Measurements from ENCODE around the gene SGPP1.
"Not testable (repeated sequence)": the region's sequence is repeated elsewhere in the genome, so short reads cannot be mapped to it uniquely, and the experiment has no call there.

Gene SGPP1

DNA sequence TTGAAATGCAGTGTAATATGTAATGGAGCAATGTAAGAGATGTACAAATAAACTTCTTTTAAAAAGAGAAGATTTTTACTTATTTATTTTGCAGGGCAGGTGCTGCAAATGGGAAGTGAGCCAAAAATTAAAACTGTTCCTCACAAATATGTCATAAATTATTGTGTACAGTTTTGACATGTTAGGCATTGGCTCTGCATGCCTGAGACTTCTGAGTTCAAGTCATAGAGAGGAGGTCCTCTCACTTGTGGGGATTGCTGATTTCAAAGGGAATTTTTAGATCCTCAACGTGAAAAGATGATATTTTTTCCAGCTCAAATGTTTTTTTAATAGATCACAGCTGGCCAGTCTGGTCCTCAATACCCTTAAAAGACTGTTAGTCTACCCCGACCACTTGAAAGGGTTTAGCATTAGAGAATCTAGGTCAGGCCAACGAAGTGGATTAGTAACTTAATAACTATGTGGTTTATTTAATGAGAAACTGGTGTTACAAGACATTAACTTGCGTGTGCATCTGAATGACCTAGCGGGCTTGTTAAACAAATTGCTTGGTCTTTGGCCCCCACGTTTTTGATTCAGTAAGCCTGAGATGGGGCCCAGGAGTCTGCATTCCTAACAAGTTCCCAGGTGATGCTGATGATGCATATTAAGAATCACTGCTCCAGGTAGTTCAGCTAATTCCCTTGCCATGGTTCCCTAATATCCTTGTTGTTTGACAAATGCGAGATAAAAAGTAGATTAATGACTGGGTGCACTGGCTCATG is 55.3 kb downstream of the SGPP1 start:
- DNase-seq: no peak

- no peak for DNase-seq
Observed at GRCh38 chr14:63671987-63672386, 55.9 kb downstream of the SGPP1 start.

DNA sequence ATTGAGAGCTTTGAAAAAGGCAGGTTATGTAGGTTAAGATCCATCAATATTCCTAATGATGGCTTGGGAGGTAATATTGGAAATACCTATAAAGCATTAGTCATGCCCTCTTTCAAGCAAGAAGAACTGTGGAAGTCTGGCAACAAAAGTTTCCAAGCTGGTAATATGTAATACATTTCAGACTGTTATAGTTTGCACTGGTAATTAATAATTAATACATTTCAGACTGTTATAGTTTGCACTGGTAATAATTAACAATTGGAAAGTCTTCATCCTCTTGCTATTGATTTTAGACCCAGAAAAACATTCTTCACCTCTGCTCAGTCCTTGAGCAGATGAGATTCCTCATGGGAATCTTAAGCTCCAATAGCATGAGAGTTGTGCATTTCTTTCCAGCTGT is 57.2 kb downstream of the SGPP1 start:
- no peak for DNase-seq

DNA sequence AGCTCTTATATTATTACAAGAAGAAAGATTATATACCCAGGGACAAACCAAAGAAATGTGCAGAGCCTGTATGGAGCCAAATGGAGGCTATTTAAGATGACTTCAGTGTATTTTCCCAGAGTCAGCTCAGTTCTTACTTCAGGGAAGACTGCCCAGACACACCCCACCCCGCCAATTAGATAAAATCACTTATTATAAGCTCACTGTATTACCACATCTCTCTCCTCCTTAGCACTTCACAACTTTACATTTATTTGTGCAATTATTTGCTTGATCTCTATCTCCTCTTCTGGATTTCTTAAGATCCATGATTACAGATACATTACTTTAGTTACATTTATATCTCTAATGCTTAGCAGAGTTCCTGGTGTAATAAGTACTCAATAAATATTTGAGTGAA is 61.5 kb downstream of the SGPP1 start:
- no peak for DNase-seq

GRCh38 chr14:63663428-63664341 is 64.2 kb downstream of the SGPP1 start:
- no peak for DNase-seq

DNA sequence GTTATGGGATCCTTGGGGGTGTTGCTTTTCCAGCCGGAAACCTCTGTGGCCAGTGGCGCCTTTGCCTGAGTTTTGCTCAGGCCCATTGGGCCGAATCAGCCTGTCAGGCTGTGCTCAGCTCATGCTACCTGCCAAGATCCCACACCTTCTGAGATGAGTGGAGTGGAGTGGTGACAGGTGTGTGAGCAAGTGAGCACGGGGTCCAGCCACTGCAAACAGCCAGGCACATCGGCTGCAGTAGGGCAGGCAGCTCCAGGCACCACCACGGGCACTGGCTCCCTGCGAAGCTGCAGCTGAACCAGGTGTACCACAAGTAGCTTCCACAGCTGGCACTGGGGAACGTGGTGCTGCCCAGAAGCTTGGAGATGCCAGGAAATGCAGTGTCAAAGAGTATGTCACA is 65.1 kb downstream of the SGPP1 start:
- no peak for DNase-seq

GRCh38 chr14:63661881-63662280 is 66.0 kb downstream of the SGPP1 start:
- DNase-seq: not testable (repeated sequence)

GRCh38 chr14:63659726-63660125 is 68.1 kb downstream of the SGPP1 start:
- DNase-seq: no peak

- no peak for DNase-seq
Observed at GRCh38 chr14:63656194-63656593, 71.7 kb downstream of the SGPP1 start.

GRCh38 chr14:63654936-63655335 is 72.9 kb downstream of the SGPP1 start:
- no peak for DNase-seq

- no peak for DNase-seq
Observed at GRCh38 chr14:63654346-63654745, 73.5 kb downstream of the SGPP1 start.

DNA sequence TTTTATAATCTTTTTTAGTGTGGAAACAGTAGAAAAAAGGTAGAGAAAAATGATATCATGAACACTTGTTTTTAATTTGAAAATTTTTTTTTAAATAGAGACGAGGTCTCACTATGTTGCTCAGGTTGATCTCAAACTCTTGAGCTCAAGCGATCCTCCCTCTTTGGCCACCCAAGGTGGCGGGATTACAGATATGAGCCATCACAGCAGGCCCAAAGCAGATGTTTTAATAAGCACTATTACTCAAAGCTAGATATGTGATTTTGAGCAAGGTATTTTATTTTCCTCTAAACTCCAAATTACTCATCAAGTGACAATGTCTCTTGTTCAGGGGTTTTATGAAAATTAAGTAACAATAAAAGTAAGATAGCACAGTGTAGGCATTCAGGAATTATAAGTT is 75.5 kb downstream of the SGPP1 start:
- no peak for DNase-seq

DNA sequence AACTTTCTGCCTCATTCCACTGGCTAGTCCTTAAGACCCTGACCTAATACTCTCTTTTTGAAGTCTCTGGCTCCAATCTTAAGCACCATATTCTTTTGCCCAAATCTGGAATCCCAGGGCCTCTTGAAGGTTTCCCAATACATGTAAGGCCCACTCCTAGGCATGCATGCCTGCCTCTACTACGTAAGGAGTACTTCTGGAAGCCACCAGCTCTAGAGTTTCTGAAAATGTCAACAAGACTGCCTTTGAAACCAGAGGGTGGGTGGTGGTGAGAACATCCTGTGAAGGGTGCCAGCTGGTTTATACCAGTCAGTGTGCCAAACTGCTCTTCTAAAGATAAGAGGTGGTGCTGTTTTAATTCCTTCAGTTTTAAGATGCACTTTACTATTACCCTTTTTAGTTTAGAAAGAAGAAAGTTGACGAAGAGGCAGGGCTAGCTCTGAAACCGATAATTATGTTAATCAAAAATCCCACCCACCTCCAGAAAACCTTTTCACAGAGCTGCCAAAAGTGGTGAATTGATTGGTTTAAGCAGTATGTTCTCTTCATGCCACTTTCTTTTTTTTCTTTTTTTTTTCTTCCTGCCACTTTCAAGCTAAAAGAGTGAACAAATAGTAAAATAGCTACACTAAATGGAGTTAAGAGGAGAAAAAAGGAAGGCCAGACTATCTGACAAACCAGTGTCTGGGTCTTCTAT is 77.5 kb downstream of the SGPP1 start:
- DNase-seq: peak; percentile 28

DNA sequence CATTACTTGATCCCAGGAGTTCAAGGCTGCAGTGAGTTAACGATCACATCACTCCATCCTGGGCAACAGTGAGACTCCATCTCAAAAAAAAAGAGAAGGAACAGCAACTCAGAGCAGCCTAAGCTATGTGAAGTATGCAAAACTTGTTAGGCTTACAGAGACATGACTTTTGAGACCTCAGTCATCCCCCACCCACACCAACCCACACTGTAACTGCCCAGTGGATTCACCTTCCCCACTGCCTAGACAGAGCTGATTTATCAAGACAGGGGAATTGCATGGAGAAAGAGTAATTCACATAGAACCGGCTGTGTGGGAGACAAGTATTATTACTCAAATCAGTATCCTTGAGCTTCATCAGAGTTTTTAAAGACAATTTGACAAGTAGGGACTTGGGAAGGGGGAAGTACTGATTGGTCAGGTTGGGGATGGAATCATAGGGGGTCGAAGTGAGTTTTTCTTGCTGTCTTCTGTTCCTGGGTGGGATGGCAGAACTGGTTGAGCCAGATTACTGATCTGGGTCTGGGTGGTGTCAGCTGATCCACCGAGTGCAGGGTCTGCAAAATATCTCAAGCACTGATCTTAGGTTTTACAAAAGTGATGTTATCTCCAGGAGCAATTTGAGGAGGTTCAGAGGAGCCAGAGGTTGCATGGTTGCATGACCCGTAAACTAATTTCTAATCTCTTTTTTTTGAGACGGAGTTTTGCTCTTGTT is 80.0 kb downstream of the SGPP1 start:
- no peak for DNase-seq

- DNase-seq: no peak
Observed at GRCh38 chr14:63644741-63645140, 83.1 kb downstream of the SGPP1 start.

DNA sequence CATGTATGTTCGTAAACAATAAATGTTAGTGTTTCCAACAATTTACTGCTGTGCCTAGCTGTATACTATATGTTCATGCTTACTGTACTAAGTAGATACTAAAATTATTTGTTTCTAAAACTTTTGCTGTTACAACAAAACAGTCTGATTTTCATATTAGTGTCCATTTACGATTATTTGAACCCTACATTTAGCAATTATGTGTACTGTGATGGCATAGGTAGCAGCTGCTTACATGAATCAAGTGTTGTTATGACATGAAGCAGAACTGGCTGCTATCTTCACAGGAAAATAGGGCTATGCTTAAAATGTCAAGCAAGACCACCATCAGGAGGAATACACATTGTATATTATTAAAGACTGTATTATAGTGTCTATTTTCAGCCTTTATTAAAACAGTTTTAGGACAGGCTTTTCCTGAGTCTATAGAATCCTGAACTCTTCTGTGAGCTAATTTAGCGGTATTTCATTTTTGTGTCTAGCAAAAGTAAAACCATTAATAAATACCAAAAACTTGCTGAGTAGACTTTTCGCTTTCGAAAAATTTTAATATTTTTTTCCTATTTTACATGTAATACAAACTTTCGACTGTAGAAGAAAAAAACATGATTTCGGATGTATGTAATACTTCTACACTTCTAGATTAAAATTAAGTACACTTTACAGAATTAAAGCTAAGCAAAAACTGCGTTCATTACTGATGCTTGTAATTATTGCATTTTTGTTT is 85.0 kb downstream of the SGPP1 start:
- no peak for DNase-seq

GRCh38 chr14:63642229-63642611 is 85.6 kb downstream of the SGPP1 start:
- peak; percentile 63 for DNase-seq

- DNase-seq: peak; percentile 94
Observed at GRCh38 chr14:63641473-63642228, 86.2 kb downstream of the SGPP1 start, which contains the start of gene WDR89. Gene WDR89 (minus strand): TSS chr14:63641871. CDS start chr14:63599942, 41,929 bp downstream.

GRCh38 chr14:63638493-63638892 is 89.4 kb downstream of the SGPP1 start:
- no peak for DNase-seq

DNA sequence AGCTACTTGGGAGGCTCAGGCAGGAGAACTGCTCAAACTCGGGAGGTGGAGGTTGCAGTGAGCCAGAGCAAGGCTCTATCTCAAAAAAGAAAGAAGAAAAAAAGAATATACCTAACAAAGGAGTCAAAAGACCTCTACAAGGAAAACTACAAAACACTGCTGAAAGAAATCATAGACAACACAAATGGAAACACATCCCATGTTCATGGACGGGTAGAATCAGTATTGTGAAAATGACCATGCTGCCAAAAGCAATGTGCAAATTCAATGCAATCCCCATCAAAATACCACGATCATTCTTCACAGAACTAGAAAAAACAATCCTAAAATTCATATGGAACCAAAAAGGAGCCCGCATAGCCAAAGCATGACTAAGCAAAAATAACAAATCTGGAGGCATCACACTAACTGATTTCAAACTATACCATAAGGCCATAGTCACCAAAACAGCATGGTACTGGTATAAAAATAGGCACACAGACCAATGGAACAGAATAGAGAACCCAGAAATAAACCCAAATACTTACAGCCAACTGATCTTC is 91.7 kb downstream of the SGPP1 start:
- DNase-seq: not testable (repeated sequence)
